Left lung (tissue), 10 donors: ENCODE results near the gene CELF4. TPM values are rescaled to one million over a fixed set of nuclear protein-coding genes. Genes with fewer than 3 reads are reported as not detected.
"Not testable (repeated sequence)": the region's sequence is repeated elsewhere in the genome, so short reads cannot be mapped to it uniquely, and the experiment has no call there.

Source experiments
- ATAC-seq: fragments of 200-7000 bp; cut with Tn5 transposase; one replicate; pipeline ENCODE4 v1.9.1; 2020; ENCODE audit warnings: moderate library complexity
- DNase-seq, 4 donors: peaks; one replicate each; pipeline ENCODE4 v3.0.0-alpha.2; 2013 to 2020
- H3K27ac ChIP-seq, 2 donors: fragments of 200-600 bp; sonication (generic) in 1 of 2; one replicate each; pipeline versions ENCODE4 v1.5.0 to v1.8.0; 2020 to 2021
- H3K27me3 ChIP-seq, 2 donors: fragments of 200-600 bp; sonication (generic) in 1 of 2; one replicate each; pipeline versions ENCODE4 v1.5.0 to v1.8.0; 2020 to 2021
- H3K36me3 ChIP-seq, 2 donors: fragments of 200-600 bp; sonication (generic) in 1 of 2; one replicate each; pipeline versions ENCODE4 v1.5.0 to v1.8.0; 2020 to 2021
- H3K4me1 ChIP-seq, 2 donors: fragments of 200-600 bp; one replicate each; pipeline ENCODE4 v1.8.0; 2021
- H3K4me3 ChIP-seq, 2 donors: fragments of 200-600 bp; sonication (generic) in 1 of 2; one replicate each; pipeline versions ENCODE4 v1.5.0 to v1.8.0; 2020 to 2021; ENCODE audit warnings: mild to moderate bottlenecking in 1 of 2
- H3K9me3 ChIP-seq, 2 donors: fragments of 200-600 bp; sonication (generic) in 1 of 2; one replicate each; pipeline versions ENCODE4 v1.5.0 to v1.8.0; 2020 to 2021
- CTCF ChIP-seq, 2 donors: fragments of 200-600 bp; sonication (generic) in 1 of 2; IDR thresholded peaks; one replicate each; pipeline versions ENCODE4 v1.5.0 to v1.8.0; 2021; ENCODE audit warnings: antibody characterized with exemption in 2 of 2
- intact Hi-C, 2 donors: fragments of 100-400 bp; cut with DNase I; formaldehyde crosslinking; loops; one replicate each; pipeline versions ENCODE4 v1.11.2 to v1.14.2; 2022
- polyA plus RNA-seq, 6 donors: library from polyadenylated mRNA; unstranded; fragments of 120-200 nt; gene quantifications; one replicate each; pipeline ENCODE4 v1.2.1, GENCODE V29; 2013; ENCODE audit not compliant: insufficient read length in 6 of 6
- total RNA-seq, 2 donors: library from RNA; stranded (reverse); fragmentation: NEBNext Ultra II Directional; extraction: Animal tissue kit (Norgen Biotek cat#: 25700); gene quantifications; one replicate each; pipeline ENCODE4 v1.2.1, GENCODE V29; 2021
- donor health status: DM: no; HTN: yes; CAD: no.
- donor health status: DM: no; HTN: no; CAD: no.

The CELF4 gene
- total and polyA plus RNA-seq, 8 donors, result 1.1 to 10.3 (median 7.4) TPM

DNA sequence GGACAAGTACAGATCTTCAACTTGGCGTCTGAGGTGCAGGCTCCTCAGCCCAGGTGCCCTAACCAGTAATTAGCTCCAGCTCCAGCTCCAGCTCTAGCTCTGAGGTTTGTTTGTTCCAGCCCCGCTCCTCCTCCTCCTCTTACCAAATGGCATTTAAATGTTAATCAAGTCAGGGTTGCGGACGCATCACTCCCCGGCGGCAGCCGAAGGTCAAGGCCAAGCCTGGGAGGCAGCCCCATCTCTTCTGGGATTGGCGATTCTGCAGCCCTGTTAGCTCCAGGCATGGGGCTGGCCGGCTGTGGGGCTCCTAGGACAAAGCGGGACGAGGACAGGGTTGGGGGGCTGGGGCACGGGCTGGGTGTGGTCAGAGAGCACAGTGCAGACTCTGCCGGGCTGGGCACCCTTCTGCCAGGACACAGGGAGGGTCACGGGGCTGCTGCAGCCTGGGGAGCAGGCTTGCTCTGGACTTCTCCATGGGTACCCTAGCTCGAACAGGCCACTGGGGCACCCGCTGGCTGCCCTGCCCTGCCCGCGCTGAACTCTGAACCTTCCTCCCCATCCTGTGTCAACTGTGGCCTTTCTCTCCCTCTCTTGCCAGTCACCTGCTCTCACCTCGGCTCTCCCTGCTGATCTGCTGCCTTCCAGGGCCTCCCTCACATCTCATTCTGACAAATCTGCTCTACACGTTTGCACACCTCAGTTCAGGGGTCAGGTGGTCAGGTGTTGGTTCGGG, 203.3 kb downstream of the CELF4 start:
- Histone ChIP-seq H3K27me3 (peaks cover 0 to 20% of the 10 kb centered on the region in 2 donors), H3K4me1 (no peaks in the 10 kb centered on the region), H3K27ac (no peak overlapping the region), H3K4me3 (no peak overlapping the region), H3K36me3 (no peaks in the 10 kb centered on the region), H3K9me3 (no peaks in the 10 kb centered on the region)
- intact Hi-C loops, result no loop called here
- ATAC-seq, result no peak
- DNase-seq, result peak in 1 of 4 donors; percentile 65
- TF ChIP-seq CTCF (IDR thresholded peaks at IDR 0.05), result no peak

GRCh38 chr18:37361335-37362157, 204.1 kb downstream of the CELF4 start:
- DNase-seq, result peak in 1 of 4 donors; percentile 70

DNA sequence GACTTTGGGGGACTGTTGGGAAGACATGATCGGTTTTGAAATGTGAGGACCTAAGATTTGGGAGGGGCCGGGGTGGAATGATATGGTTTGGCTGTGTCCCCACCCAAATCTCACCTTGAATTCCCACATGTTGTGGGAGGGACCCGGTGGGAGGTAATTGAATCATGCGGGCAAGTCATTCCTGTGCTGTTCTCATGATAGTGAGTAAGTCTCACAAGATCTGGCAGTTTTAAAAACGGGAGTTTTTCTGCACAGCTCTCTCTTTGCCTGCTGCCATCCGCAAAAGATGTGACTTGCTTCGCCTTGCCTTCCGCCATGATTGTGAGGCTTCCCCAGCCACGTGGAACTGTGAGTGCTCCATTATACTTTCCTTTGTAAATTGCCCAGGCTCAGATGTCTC, 207.5 kb downstream of the CELF4 start:
- H3K4me3 ChIP-seq, DNase-seq, H3K4me1 ChIP-seq, H3K27ac ChIP-seq, ATAC-seq, H3K36me3 ChIP-seq, H3K9me3 ChIP-seq, intact Hi-C loops: not testable (repeated sequence)
- peaks cover 0 to 20% of the 10 kb centered on the region in 2 donors for H3K27me3 ChIP-seq

More at GRCh38 chr18:37361335-37362157, 204.1 kb downstream of the CELF4 start:
- TF ChIP-seq CTCF (IDR thresholded peaks at IDR 0.05), result no peak
- Histone ChIP-seq H3K27ac (no peak overlapping the region), H3K4me1 (no peaks in the 10 kb centered on the region), H3K27me3 (peaks cover 0 to 20% of the 10 kb centered on the region in 2 donors), H3K36me3 (no peaks in the 10 kb centered on the region), H3K4me3 (no peak overlapping the region), H3K9me3 (no peaks in the 10 kb centered on the region)
- ATAC-seq, result peak; percentile 59
- intact Hi-C loops, result no loop called here

DNA sequence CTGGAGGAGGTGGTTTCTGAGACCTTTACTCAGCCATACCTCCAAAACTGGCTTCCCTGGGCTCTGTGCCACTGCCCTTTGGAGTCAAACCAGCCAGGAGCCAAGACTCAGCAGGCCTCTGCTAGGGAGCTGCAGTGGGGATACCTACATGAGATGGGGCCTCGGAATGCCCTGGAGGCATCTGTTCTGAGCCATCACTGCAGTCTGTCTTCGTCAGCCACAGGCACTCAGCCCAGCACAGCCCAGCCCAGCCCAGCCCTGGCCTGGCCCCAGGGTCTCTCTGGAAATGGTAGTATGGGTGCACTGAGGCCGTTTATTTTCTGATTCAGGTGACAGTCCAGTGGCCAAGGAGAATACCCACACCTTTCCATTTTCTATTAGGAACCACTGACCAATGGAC, 209.8 kb downstream of the CELF4 start:
- H3K4me3 ChIP-seq, result no peak overlapping the region
- ATAC-seq, result no peak
- H3K36me3 ChIP-seq, result no peaks in the 10 kb centered on the region
- H3K4me1 ChIP-seq, result no peaks in the 10 kb centered on the region
- no peak for DNase-seq
- no peak overlapping the region for H3K27ac ChIP-seq
- H3K9me3 ChIP-seq, result no peaks in the 10 kb centered on the region
- TF ChIP-seq CTCF (IDR thresholded peaks at IDR 0.05), result no peak
- peaks cover 0 to 1% of the 10 kb centered on the region in 2 donors for H3K27me3 ChIP-seq
- intact Hi-C loops, result no loop called here

DNA sequence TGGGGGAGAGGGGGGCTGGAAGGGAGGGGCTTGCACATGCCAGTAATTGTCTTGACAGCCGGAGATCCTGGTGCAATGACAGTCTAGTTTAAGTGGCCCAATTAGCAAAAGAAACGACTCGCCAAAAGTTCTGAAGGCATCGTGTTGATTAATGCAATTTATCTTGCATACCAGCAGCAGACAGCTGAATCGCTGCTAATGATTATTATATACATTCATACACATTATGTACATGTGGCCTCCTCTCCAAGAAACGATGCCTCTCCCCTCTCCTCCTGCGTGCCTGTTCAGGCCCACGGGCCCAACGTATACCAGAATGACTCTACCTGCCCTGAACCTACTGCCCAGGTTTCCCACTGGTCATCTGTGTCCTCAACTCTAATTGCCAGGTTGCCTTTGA, 214.5 kb downstream of the CELF4 start:
- Histone ChIP-seq H3K27me3 (no peaks in the 10 kb centered on the region), H3K9me3 (no peaks in the 10 kb centered on the region), H3K36me3 (no peaks in the 10 kb centered on the region), H3K27ac (no peak overlapping the region), H3K4me3 (no peak overlapping the region), H3K4me1 (no peaks in the 10 kb centered on the region)
- no peak for ATAC-seq
- no peak for TF ChIP-seq CTCF (IDR thresholded peaks at IDR 0.05)
- DNase-seq, result no peak
- intact Hi-C loops, result no loop called here
